ENCODE measurements around the gene UBE2D1. TPM values are rescaled to one million over a fixed set of nuclear protein-coding genes. Genes with fewer than 3 reads are reported as not detected.

The UBE2D1 gene
- total and polyA plus RNA-seq, 2 of the 4 experiments (the other 2 are of a cell fraction): 9.1 to 9.7 TPM

DNA sequence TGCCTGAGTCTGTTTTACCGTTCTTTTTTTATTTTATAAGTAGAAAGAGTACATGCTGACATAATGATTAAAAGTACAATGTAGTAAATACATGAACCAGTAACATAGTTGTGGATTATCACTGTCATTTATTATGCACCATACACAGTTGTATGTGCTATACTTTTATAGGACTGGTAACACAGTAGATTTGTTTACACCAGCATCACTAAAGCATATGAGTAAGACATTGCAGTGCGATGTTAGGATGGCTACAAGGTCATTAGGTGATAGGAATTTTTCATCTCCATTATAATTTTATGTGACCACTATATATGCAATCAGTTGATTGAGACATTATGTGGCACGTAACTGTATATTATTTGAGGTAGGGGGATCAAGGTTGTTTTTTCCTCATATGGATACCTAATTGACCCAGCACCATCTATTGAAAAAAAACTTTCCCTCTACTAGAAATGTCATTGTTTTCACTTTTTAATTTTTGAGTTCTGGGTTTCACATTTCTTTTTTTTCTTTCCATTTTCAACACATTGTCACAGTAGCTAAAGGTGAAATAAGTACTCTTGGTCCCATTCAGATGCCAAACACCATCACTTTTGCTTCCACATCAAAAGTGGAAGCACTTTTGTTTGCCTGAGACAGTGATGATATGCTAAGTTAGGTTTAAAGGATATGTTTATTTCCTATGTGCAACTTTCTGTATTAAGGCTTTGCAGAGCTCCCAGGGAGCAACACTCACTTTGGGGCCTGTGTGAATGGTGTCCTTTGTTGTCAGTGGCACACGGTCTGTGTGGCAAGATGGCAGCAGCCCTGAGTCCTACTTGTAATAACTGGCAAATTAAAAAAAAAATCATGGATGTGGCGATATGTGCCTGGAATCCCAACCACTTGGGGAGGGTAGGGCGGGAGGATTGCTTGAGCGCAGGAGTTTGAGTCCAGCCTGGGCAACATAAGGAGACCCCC is 17.1 kb downstream of the UBE2D1 start:
- TF ChIP-seq USF2 (IDR thresholded peaks at IDR 0.05; ENCODE audit: low read depth, low read length): no peak
- TF ChIP-seq BHLHE40 (IDR thresholded peaks at IDR 0.05; ENCODE audit: low read depth, low read length): no peak
- Histone ChIP-seq H3K9me3 (ENCODE audit: control insufficient read depth, insufficient read depth, low read length) (no peaks in the 10 kb centered on the region), H3K23ac (ENCODE audit: low read depth, low read length) (peak overlapping the region; percentile 68; the same call in 1 of the 2 replicates), H3K4me1 (ENCODE audit: control insufficient read depth, insufficient read depth, low read length) (peaks cover 6% of the 10 kb centered on the region), H3K14ac (replicated peaks; ENCODE audit: low read depth, low read length) (no peak overlapping the region), H3K79me1 (ENCODE audit: low read depth in 1 of 2, low read length in 2 of 2) (peaks cover 17 to 35% of the 10 kb centered on the region in 2 experiments; a peak in 3 of 4 replicates), H2BK120ac (ENCODE audit: low read depth, low read length) (no peak overlapping the region), H4K5ac (ENCODE audit: low read depth, low read length) (no peak overlapping the region), H3K18ac (ENCODE audit: low read depth, low read length) (no peak overlapping the region), H3K27me3 (ENCODE audit: control insufficient read depth, insufficient read depth, low read length) (no peaks in the 10 kb centered on the region), H4K91ac (ENCODE audit: insufficient read depth, low read depth, low read length) (no peak overlapping the region), H3K4me2 (ENCODE audit: low read depth, low read length) (no peak overlapping the region), H3K9me1 (ENCODE audit: insufficient read depth, low read length) (peaks cover 5% of the 10 kb centered on the region; the same call in 1 of the 2 replicates), H2AK5ac (ENCODE audit: low read depth, low read length) (no peak overlapping the region), H2BK15ac (ENCODE audit: low read depth, low read length) (no peak overlapping the region), H3K9ac (ENCODE audit: low read depth, low read length) (no peak overlapping the region), H2AFZ (replicated peaks; ENCODE audit: low read length, poor library complexity) (no peak overlapping the region), H3K4me3 (ENCODE audit: insufficient read depth, low read depth, low read length) (no peak overlapping the region), H2BK20ac (ENCODE audit: low read depth, low read length) (no peak overlapping the region), H3K4ac (ENCODE audit: low read depth, low read length) (no peak overlapping the region; the same call in 1 of the 2 replicates), H3K27ac (ENCODE audit: insufficient read depth, low read length) (no peak overlapping the region), H3K56ac (ENCODE audit: extremely low read depth, insufficient read depth, low read length) (no peak overlapping the region), H2AK9ac (replicated peaks; ENCODE audit: low read depth, low read length, poor library complexity) (no peak overlapping the region), H4K20me1 (ENCODE audit: insufficient read depth, low read length) (peaks cover 10% of the 10 kb centered on the region; the same call in 1 of the 2 replicates), H3K36me3 (ENCODE audit: control insufficient read depth, insufficient read depth, low read length) (no peaks in the 10 kb centered on the region), H2BK5ac (ENCODE audit: low read depth, low read length, poor library complexity, severe bottlenecking) (no peak overlapping the region), H4K8ac (ENCODE audit: low read depth in 2 of 2, low read length in 2 of 2) (no peak overlapping the region)
- POLR2A ChIA-PET (ENCODE audit: unreplicated experiment): no interaction called here
- CTCF ChIA-PET: interaction anchor here (0.9 to 1.0 kb wide), 2 partner anchors 15 to 23 kb away, joined by 4 to 10 read pairs; no protein-coding TSS in a partner anchor
- no peak for DNase-seq
- intact Hi-C loops (cut with micrococcal nuclease): no loop called here
- ATAC-seq (ENCODE audit: low read depth): peak; percentile 28; the same call in 1 of the 2 replicates
- WGBS, 2 experiments (ENCODE audit: extremely low coverage in 2 of 2, insufficient read length in 1 of 2): no CpG with 5 or more reads among the region's 7 CpGs
- dilution Hi-C loops (cut with HindIII; ENCODE audit: low sequenced_read_pairs, unreplicated experiment): no loop called here
- no TSS peak for BruUV-seq (replicated peaks)
- in situ Hi-C loops (cut with MboI; ENCODE audit: low sequenced_read_pairs): no loop called here
